SH-SY5Y (cell line): ENCODE results near the gene RNF43.

Experiments used
- GATA2 ChIP-seq: IDR thresholded peaks from 2 replicates; pipeline ENCODE4 v1.6.1; 2011; ENCODE audit warnings: mild to moderate bottlenecking, low read depth, low read length
- GATA3 ChIP-seq: IDR thresholded peaks from 2 replicates; pipeline ENCODE4 v1.6.1; 2011; ENCODE audit warnings: low read depth, mild to moderate bottlenecking, low read length, moderate library complexity

The RNF43 gene

GRCh38 chr17:58413684-58414083 lies 3.6 kb downstream of the RNF43 start:
- TF ChIP-seq GATA2 (no peak), GATA3 (no peak)

- TF ChIP-seq GATA3 (no peak), GATA2 (no peak)
Observed at GRCh38 chr17:58412961-58413586, 4.3 kb downstream of the RNF43 start.

- TF ChIP-seq GATA2 (no peak), GATA3 (no peak)
Observed at GRCh38 chr17:58412064-58412703, 5.2 kb downstream of the RNF43 start.

GRCh38 chr17:58411408-58411894 lies 5.9 kb downstream of the RNF43 start:
- no peak for TF ChIP-seq GATA3
- no peak for TF ChIP-seq GATA2

- TF ChIP-seq GATA3: no peak
- no peak for TF ChIP-seq GATA2
Observed at GRCh38 chr17:58410714-58411407, 6.5 kb downstream of the RNF43 start.

GRCh38 chr17:58409432-58409831 lies 7.9 kb downstream of the RNF43 start:
- TF ChIP-seq GATA3 (no peak), GATA2 (no peak)

- no peak for TF ChIP-seq GATA3
Observed at GRCh38 chr17:58403311-58403710, 14.0 kb downstream of the RNF43 start.

GRCh38 chr17:58402679-58403078 lies 14.7 kb downstream of the RNF43 start:
- no peak for TF ChIP-seq GATA3

GRCh38 chr17:58402047-58402446 lies 15.3 kb downstream of the RNF43 start:
- TF ChIP-seq GATA2 (no peak), GATA3 (no peak)

GRCh38 chr17:58401287-58401686 lies 16.0 kb downstream of the RNF43 start:
- TF ChIP-seq GATA3 (no peak), GATA2 (no peak)

- TF ChIP-seq GATA3: no peak
- no peak for TF ChIP-seq GATA2
Observed at GRCh38 chr17:58400826-58401225, 16.5 kb downstream of the RNF43 start.

GRCh38 chr17:58399974-58400373 lies 17.4 kb downstream of the RNF43 start:
- TF ChIP-seq GATA3 (no peak), GATA2 (no peak)

GRCh38 chr17:58398574-58399266 lies 18.6 kb downstream of the RNF43 start:
- TF ChIP-seq GATA3 (no peak), GATA2 (no peak)

GRCh38 chr17:58396173-58396572 lies 21.2 kb downstream of the RNF43 start:
- TF ChIP-seq GATA2 (no peak), GATA3 (no peak)
